ENCODE data around the gene RAB10. TPM values are rescaled to one million over a fixed set of nuclear protein-coding genes. Genes with fewer than 3 reads are reported as not detected.

RAB10 gene
- total RNA-seq, 1 donor from 2014 or later, result 181 TPM

DNA sequence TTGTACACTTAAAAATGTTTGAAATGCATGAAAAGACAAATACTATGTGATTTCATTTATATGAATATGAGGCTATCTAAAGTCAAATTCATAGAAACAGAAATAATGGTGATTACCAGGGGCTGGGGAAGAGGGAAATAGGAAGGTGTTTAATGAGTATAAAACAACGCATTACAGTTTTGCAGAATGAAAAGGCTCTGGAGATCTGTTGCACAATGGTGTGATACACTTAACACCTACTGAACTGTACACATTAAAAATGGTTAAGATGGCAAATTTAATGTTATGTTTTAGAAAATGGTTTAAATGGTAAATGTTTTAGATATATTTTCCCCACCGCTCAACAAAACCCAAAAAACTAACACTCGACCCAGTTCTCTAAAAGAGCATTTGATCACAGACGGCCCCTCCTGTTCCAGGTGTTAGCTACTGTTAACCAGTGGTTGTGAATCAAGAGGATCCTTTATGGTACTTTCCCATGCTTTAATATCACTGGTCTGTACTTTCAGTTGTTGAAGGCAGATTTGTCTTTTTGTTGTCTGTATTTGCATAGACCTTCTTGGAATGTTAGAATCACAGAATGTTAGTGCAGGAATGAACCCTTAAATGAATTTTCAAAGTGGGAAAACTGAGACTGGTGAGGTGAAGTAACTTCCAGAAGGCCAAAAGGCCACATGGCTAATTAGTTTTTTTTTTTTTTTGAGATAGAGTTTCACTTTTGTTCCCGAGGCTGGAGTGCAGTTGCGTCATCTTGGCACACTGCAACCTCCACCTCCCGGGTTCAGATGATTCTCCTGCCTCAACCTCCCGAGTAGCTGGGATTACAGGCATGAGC, 10.2 kb downstream of the RAB10 start:
- Histone ChIP-seq H3K27ac (no peak overlapping the region), H3K4me1 (peaks cover 0 to 24% of the 10 kb centered on the region in 2 donors), H3K27me3 (no peaks in the 10 kb centered on the region), H3K9me3 (no peaks in the 10 kb centered on the region), H3K4me3 (no peak overlapping the region), H3K36me3 (peaks cover 0 to 3% of the 10 kb centered on the region in 2 donors)
- no peak for DNase-seq (ENCODE audit: low spot score in 2 of 2)
- intact Hi-C loops (cut with DNase I), result no loop called here
- no peak for TF ChIP-seq CTCF (IDR thresholded peaks at IDR 0.05)

- Histone ChIP-seq H3K27ac (no peak overlapping the region), H3K27me3 (no peaks in the 10 kb centered on the region), H3K4me3 (no peak overlapping the region), H3K9me3 (no peaks in the 10 kb centered on the region), H3K36me3 (no peaks in the 10 kb centered on the region), H3K4me1 (peaks cover 0 to 15% of the 10 kb centered on the region in 2 donors)
- intact Hi-C loops (cut with DNase I), result no loop called here
- DNase-seq (ENCODE audit: low spot score in 2 of 2), result no peak
- TF ChIP-seq CTCF (IDR thresholded peaks at IDR 0.05), result no peak
Measured at GRCh38 chr2:26048791-26049190, 14.9 kb downstream of the RAB10 start.

DNA sequence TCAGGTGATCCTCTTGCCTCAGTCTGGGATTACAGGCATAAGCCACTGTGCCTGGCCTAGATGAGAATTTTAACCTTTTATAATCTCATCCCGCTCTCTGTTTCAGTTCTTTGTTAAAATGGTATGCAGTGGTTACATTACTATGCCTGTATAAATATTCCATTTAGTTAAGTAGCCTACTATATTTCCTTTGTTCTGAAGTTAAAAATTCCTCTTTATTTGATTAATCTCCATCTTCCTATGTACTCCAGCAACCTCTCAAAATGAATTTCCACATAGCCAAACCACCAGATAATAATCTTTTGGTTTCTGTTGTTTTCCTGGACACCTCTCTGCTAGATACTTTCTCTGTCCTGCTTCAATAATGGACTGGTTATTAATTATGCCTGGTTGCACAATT, 15.8 kb downstream of the RAB10 start:
- Histone ChIP-seq H3K4me1 (peaks cover 0 to 10% of the 10 kb centered on the region in 2 donors), H3K4me3 (no peak overlapping the region), H3K27ac (no peak overlapping the region), H3K36me3 (no peaks in the 10 kb centered on the region), H3K27me3 (no peaks in the 10 kb centered on the region), H3K9me3 (no peaks in the 10 kb centered on the region)
- DNase-seq (ENCODE audit: low spot score in 2 of 2), result no peak
- no peak for TF ChIP-seq CTCF (IDR thresholded peaks at IDR 0.05)
- intact Hi-C loops (cut with DNase I), result no loop called here

DNA sequence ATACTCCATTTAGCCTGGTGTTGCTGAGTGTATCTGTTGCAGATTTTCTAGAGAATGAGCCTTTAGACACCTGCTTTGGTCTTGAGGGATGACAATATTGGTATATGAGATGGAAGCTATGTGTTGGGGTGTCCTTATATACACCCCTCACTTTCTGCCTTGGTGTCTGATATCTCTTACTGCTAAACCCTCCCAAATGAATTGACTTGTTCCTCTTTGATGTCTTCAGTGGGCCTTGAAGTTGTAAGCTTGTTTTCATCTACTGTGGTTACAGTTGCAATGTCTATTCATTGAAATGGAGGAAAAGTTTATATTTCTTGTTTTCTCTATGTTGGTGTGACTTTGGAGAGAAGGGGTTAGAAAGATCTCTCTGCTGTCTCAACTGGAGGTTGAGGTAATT, 18.9 kb downstream of the RAB10 start:
- Histone ChIP-seq H3K4me3 (no peak overlapping the region), H3K27ac (no peak overlapping the region), H3K4me1 (peaks cover 7 to 14% of the 10 kb centered on the region in 2 donors), H3K9me3 (no peaks in the 10 kb centered on the region), H3K36me3 (no peaks in the 10 kb centered on the region), H3K27me3 (no peaks in the 10 kb centered on the region)
- no peak for DNase-seq (ENCODE audit: low spot score in 2 of 2)
- intact Hi-C loops (cut with DNase I), result no loop called here
- TF ChIP-seq CTCF (IDR thresholded peaks at IDR 0.05), result no peak

DNA sequence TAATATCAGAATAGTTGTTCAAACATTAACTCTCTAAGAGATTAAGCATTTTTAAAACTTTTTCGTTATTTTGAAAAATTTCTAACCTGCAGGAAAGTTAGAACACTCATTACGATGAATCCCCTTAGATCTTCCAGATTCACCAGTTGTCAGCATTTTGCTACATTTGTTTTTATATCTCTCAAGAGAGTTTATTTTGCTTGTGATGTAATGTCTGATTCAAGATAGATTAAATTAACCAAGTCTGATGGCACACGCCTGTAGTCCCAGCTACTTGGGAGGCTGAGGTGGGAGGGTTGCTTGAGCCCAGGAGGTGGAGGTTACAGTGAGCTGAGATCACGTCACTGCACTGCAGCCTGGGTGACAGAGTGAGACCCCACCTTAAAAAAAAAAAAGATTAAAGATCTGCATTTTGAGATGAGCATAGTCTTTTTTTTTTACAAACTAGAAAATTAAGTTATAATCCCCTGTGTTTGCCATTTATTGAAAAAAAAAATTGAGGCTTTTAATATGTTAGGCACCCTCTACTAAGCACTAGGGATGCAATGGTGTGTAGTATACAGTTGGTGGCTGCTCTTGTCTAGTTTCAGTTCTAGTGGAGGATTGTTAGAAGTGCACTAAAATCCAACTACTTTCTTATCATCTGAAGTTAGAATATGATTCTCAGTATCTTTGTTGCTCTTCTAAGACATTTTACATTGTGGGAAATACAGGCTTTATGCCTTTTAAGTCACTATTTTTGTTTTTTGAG, 20.9 kb downstream of the RAB10 start:
- no peak for TF ChIP-seq CTCF (IDR thresholded peaks at IDR 0.05)
- H3K27ac ChIP-seq, result no peak overlapping the region
- peaks cover 6 to 7% of the 10 kb centered on the region in 2 donors for H3K4me1 ChIP-seq
- H3K4me3 ChIP-seq, result no peak overlapping the region
- no peaks in the 10 kb centered on the region for H3K9me3 ChIP-seq
- no peaks in the 10 kb centered on the region for H3K36me3 ChIP-seq
- H3K27me3 ChIP-seq, result no peaks in the 10 kb centered on the region
- DNase-seq (ENCODE audit: low spot score in 2 of 2), result no peak
- intact Hi-C loops (cut with DNase I), result no loop called here

Measured in ascending aorta (tissue), 2 donors.